H9 (cell line): ENCODE results near the gene C10orf71. TPM values are rescaled to one million over a fixed set of nuclear protein-coding genes. Genes with fewer than 3 reads are reported as not detected.

Experiments
- DNase-seq: peaks from one replicate; pipeline ENCODE4 v3.0.0-alpha.2; 2017
- H2AFZ ChIP-seq: one replicate; pipeline ENCODE4 v1.6.1; 2013; ENCODE audit warnings: mild to moderate bottlenecking, low read length, control low read depth, moderate library complexity
- H2AK5ac ChIP-seq: 2 replicates; pipeline ENCODE4 v1.6.1; 2013; ENCODE audit warnings: low read length, control low read depth, mixed read lengths; ENCODE audit not compliant: insufficient read length
- H2BK120ac ChIP-seq: one replicate; pipeline ENCODE4 v1.6.1; 2013; ENCODE audit warnings: low read depth, mild to moderate bottlenecking, low read length, control low read depth, inconsistent platforms; ENCODE audit not compliant: poor library complexity, severe bottlenecking
- H2BK12ac ChIP-seq: 2 replicates; pipeline ENCODE4 v1.6.1; 2013; ENCODE audit warnings: low read length, control low read depth, mixed read lengths, low read depth; ENCODE audit not compliant: insufficient read length
- H2BK15ac ChIP-seq: 2 replicates; pipeline ENCODE4 v1.6.1; 2013; ENCODE audit warnings: low read depth, low read length, control low read depth
- H2BK20ac ChIP-seq: one replicate; pipeline ENCODE4 v1.6.1; 2013; ENCODE audit warnings: low read depth, mild to moderate bottlenecking, low read length, control low read depth, inconsistent platforms; ENCODE audit not compliant: poor library complexity, severe bottlenecking
- H2BK5ac ChIP-seq: 2 replicates; pipeline ENCODE4 v1.6.1; 2013; ENCODE audit warnings: low read length, control low read depth, mixed read lengths; ENCODE audit not compliant: insufficient read length
- H3K14ac ChIP-seq: 2 replicates; pipeline ENCODE4 v1.6.1; 2013; ENCODE audit warnings: low read length, control low read depth; ENCODE audit not compliant: insufficient read depth
- H3K18ac ChIP-seq: 2 replicates; pipeline ENCODE4 v1.6.1; 2013; ENCODE audit warnings: low read depth, mild to moderate bottlenecking, mixed read lengths, low read length, control low read depth; ENCODE audit not compliant: insufficient read length
- H3K23ac ChIP-seq: 2 replicates; pipeline ENCODE4 v1.6.1; 2013; ENCODE audit warnings: low read length, control low read depth, mixed read lengths, low read depth; ENCODE audit not compliant: insufficient read length
- H3K23me2 ChIP-seq: 2 replicates; pipeline ENCODE4 v1.6.1; 2013; ENCODE audit warnings: low read depth, mild to moderate bottlenecking, mixed read lengths, low read length, control low read depth; ENCODE audit not compliant: insufficient read length, poor library complexity, severe bottlenecking
- H3K27ac ChIP-seq: 2 replicates; pipeline ENCODE4 v1.5.1; 2013; ENCODE audit warnings: low read length, control low read depth, mixed read lengths, low read depth; ENCODE audit not compliant: insufficient read length
- H3K27me3 ChIP-seq: 2 replicates; pipeline ENCODE4 v1.6.1; 2013; ENCODE audit warnings: low read length, control low read depth, inconsistent platforms; ENCODE audit not compliant: insufficient read depth
- H3K4ac ChIP-seq: 2 replicates; pipeline ENCODE4 v1.6.1; 2013; ENCODE audit warnings: low read depth, mild to moderate bottlenecking, control low read depth, inconsistent platforms, low read length, moderate library complexity
- H3K4me1 ChIP-seq: 2 replicates; pipeline ENCODE4 v1.6.1; 2013; ENCODE audit warnings: low read length, control low read depth, inconsistent platforms; ENCODE audit not compliant: insufficient read depth
- H3K4me2 ChIP-seq: 2 replicates; pipeline ENCODE4 v1.6.1; 2013; ENCODE audit warnings: low read length, control low read depth, mixed read lengths; ENCODE audit not compliant: insufficient read length, insufficient read depth
- H3K56ac ChIP-seq: 2 replicates; pipeline ENCODE4 v1.6.1; 2013; ENCODE audit warnings: low read depth, mild to moderate bottlenecking, mixed read lengths, low read length, control low read depth; ENCODE audit not compliant: insufficient read length
- H3K79me1 ChIP-seq: 2 replicates; pipeline ENCODE4 v1.6.1; 2013; ENCODE audit warnings: low read depth, mild to moderate bottlenecking, moderate library complexity, low read length, control low read depth, inconsistent platforms; ENCODE audit not compliant: insufficient read depth, poor library complexity, severe bottlenecking
- H3K79me2 ChIP-seq: 2 replicates; pipeline ENCODE4 v1.6.1; 2013; ENCODE audit warnings: low read length, control low read depth, inconsistent platforms; ENCODE audit not compliant: insufficient read depth
- H3K9ac ChIP-seq: 2 replicates; pipeline ENCODE4 v1.6.1; 2013; ENCODE audit warnings: low read length, control low read depth, mixed read lengths; ENCODE audit not compliant: insufficient read length; ENCODE audit errors: extremely low read depth
- H3K9me3 ChIP-seq: one replicate; pipeline ENCODE4 v1.6.1; 2013; ENCODE audit warnings: low read depth, low read length, inconsistent platforms; ENCODE audit not compliant: control insufficient read depth
- H3T11ph ChIP-seq: one replicate; pipeline ENCODE4 v1.6.1; 2013; ENCODE audit warnings: mild to moderate bottlenecking, low read length, control low read depth, inconsistent platforms
- H4K20me1 ChIP-seq: one replicate; pipeline ENCODE4 v1.6.1; 2013; ENCODE audit not compliant: control insufficient read depth, insufficient read length, insufficient read depth
- H4K5ac ChIP-seq: 2 replicates; pipeline ENCODE4 v1.6.1; 2013; ENCODE audit warnings: low read depth, mild to moderate bottlenecking, mixed read lengths, low read length, control low read depth; ENCODE audit not compliant: insufficient read length
- H4K8ac ChIP-seq: replicated peaks from 2 replicates; pipeline ENCODE4 v1.6.1; 2013; ENCODE audit warnings: low read length, control low read depth, mixed read lengths, low read depth; ENCODE audit not compliant: insufficient read length
- H4K91ac ChIP-seq: 2 replicates; pipeline ENCODE4 v1.6.1; 2013; ENCODE audit warnings: low read depth, mild to moderate bottlenecking, moderate library complexity, mixed read lengths, low read length, control low read depth; ENCODE audit not compliant: insufficient read length
- H3K27ac Mint-ChIP-seq, 3 experiments: 2 replicates in 2 of 3; 3 replicates in 1 of 3; pipeline ENCODE4 v1.8.0; 2020 to 2021; ENCODE audit warnings: mixed read lengths in 3 of 3, mild to moderate bottlenecking in 1 of 3, moderate library complexity in 1 of 3
- H3K27me3 Mint-ChIP-seq: 2 replicates; pipeline ENCODE4 v1.8.0; 2021; ENCODE audit warnings: low read depth, mild to moderate bottlenecking, moderate library complexity, mixed read lengths
- H3K36me3 Mint-ChIP-seq, 3 experiments: 2 replicates in 2 of 3; 3 replicates in 1 of 3; pipeline ENCODE4 v1.8.0; 2020 to 2021; ENCODE audit warnings: low read depth in 3 of 3, mixed read lengths in 3 of 3; ENCODE audit not compliant: insufficient read depth in 1 of 3
- H3K4me1 Mint-ChIP-seq, 2 experiments: 2 replicates each; pipeline ENCODE4 v1.8.0; 2020; ENCODE audit warnings: mixed read lengths in 2 of 2
- H3K4me3 Mint-ChIP-seq, 2 experiments: 2 replicates in 1 of 2; 3 replicates in 1 of 2; pipeline ENCODE4 v1.8.0; 2020 to 2021; ENCODE audit warnings: mild to moderate bottlenecking in 2 of 2, mixed read lengths in 2 of 2, moderate library complexity in 1 of 2
- H3K9me3 Mint-ChIP-seq, 2 experiments: 2 replicates in 1 of 2; 3 replicates in 1 of 2; pipeline ENCODE4 v1.8.0; 2020; ENCODE audit warnings: mild to moderate bottlenecking in 2 of 2, mixed read lengths in 2 of 2, moderate library complexity in 1 of 2
- CTCF ChIP-seq: fragments of 200-600 bp; sonication (generic); conservative IDR thresholded peaks from 3 replicates; pipeline ENCODE4 v1.8.0; 2021; ENCODE audit warnings: antibody characterized with exemption, mild to moderate bottlenecking
- WGBS: extraction: QIAGEN DNeasy Blood & Tissue Kit; methylation state at CpG from one replicate; pipeline ENCODE4 v1.1.7; 2013; ENCODE audit warnings: missing lambda C conversion rate, low lambda C conversion rate, mixed read lengths; ENCODE audit not compliant: insufficient read length; ENCODE audit errors: extremely low coverage; 5-methylcytosine and 5-hydroxymethylcytosine counted together
- total RNA-seq: library from RNA; stranded (reverse); gene quantifications from 2 replicates; pipeline ENCODE4 v1.2.1, GENCODE V29; 2021

C10orf71 gene
- total RNA-seq, 1 experiment from 2014 or later: not detected

GRCh38 chr10:49257154-49257553, 41.8 kb upstream of the C10orf71 start:
- H2BK12ac ChIP-seq: no peak overlapping the region
- no peak overlapping the region for H2AFZ ChIP-seq
- H3K9ac ChIP-seq: no peak overlapping the region
- H3K27ac Mint-ChIP-seq: no peak overlapping the region
- H3K27me3 ChIP-seq: no peaks in the 10 kb centered on the region
- no peak overlapping the region for H3T11ph ChIP-seq
- no peak overlapping the region for H3K4ac ChIP-seq
- H3K14ac ChIP-seq: no peak overlapping the region
- no peak overlapping the region for H2BK15ac ChIP-seq
- H2BK20ac ChIP-seq: no peak overlapping the region
- H4K5ac ChIP-seq: no peak overlapping the region
- H3K4me2 ChIP-seq: no peak overlapping the region
- no peaks in the 10 kb centered on the region for H3K79me2 ChIP-seq
- H3K9me3 Mint-ChIP-seq: peaks cover 3% of the 10 kb centered on the region in 2 experiments; a peak in 2 of 5 replicates
- peaks cover 2% of the 10 kb centered on the region for H4K20me1 ChIP-seq
- no peak overlapping the region for H3K27ac ChIP-seq
- no peak overlapping the region for H3K56ac ChIP-seq
- no peak overlapping the region for H4K91ac ChIP-seq
- no peaks in the 10 kb centered on the region for H3K79me1 ChIP-seq
- no peak overlapping the region for H3K18ac ChIP-seq
- WGBS: no CpG with 5 or more reads among the region's 1 CpG
- no peak overlapping the region for H2BK5ac ChIP-seq
- no peak for TF ChIP-seq CTCF
- H3K4me3 Mint-ChIP-seq: no peak overlapping the region
- no peaks in the 10 kb centered on the region for H3K9me3 ChIP-seq
- H2AK5ac ChIP-seq: no peak overlapping the region
- no peak overlapping the region for H2BK120ac ChIP-seq
- peaks cover 21% of the 10 kb centered on the region for H3K27me3 Mint-ChIP-seq
- no peaks in the 10 kb centered on the region for H3K4me1 ChIP-seq
- no peak for DNase-seq
- H3K36me3 Mint-ChIP-seq: no peaks in the 10 kb centered on the region
- no peak overlapping the region for H4K8ac ChIP-seq
- no peak overlapping the region for H3K23ac ChIP-seq
- H3K23me2 ChIP-seq: no peaks in the 10 kb centered on the region
- H3K4me1 Mint-ChIP-seq: peaks cover under 1% of the 10 kb centered on the region in 2 experiments; a peak in 1 of 4 replicates
